HG03432 (cell line): ENCODE data around the gene CDH18.

ENCODE experiments used
- ATAC-seq: cut with Tn5 transposase; IDR thresholded peaks from one replicate; pipeline ENCODE4 v1.9.1; 2021; ENCODE audit warnings: mild to moderate bottlenecking, moderate library complexity; ENCODE audit not compliant: unreplicated experiment

CDH18 gene

DNA sequence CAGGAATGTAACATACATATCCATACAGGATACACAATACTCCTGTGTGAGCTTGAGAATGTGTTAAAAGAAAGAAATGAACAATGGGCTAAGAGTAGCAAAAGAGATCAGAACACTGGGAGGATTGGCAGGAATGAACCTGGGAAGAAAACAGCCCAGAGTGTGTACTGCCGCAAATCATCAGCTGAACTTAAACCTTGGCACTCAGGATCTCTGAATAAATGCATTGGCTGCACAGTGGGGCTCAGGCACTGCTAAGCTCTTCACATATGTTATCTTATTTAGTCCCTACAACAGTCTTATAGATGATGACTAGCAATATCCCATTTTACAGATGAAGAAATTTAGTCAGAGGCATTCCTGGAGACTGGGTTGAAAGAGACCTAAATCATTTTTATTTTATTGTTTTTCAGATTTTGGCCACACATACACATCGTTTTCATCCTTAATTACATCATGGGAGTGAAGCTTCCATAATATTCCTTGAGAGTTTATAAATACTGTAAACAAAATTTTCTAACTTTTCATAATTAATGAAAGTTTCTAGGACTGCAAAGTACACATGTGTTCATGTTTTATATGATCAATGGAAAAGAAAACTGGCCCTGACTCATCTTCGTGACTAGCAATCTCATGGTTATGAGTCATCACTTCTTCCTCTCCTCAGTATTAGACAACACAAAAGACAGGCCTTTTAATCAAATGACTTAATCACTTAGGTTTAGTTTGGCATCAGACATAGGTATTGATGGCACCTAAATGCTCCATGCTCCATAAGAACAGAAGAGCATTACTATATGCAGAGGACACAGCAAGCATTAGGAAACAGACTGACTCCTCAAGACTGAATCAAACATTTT is 59.2 kb downstream of the CDH18 start:
- peak; percentile 92 for ATAC-seq

DNA sequence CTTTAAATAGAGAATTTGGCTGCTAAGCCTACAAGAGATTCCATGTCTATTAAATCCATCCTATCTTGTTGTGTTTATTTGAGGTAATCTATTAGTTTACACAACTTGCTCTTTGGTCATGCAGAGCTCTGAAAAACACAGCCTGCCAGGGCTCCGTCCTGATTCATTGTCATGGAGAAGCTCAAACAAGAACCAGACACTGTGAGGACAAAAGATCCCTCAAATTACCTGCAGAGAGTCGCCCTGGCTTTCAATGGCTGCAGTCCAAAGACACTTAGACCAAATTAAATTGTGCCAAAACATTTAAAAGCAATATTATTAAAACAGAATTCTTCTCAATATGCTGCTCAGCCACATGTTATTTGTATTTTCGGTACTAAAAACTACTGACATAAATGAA is 60.1 kb downstream of the CDH18 start:
- no peak for ATAC-seq

DNA sequence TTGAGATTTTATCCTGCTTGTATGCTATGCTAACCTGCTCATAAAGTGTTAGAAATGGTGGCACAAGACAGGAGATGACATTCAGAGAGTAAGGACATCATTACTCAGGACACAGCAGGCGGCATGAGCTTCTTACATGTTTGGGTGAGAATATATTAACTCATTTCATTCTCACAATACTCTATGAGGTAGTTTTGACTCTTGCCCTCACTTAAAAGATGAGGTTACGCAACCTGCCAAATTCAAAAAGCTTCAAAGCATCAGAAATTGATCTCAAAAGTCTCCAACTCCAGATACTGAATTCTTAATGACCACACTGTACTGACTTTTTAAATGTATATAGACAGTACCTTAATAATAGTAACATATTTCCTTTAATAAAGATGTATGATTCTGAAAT is 60.8 kb downstream of the CDH18 start:
- ATAC-seq, result no peak

DNA sequence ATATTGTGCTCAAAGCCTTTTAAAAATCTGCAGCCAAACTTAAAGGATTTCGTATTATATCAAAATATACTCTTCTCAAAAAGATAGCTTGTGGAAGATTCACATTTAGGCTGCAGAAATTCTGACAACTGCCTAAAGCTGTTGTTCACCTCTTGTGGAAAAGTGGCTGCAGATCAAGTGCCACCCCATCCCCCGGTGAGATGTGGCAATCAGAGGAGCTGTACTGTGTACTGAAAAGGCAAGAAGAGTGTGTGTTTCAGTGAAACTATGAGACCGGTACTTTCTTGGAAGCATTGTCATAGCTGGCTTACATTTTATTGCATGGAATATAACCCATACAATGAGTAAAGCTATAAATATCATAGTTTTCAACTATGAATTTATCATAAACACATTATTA is 64.3 kb downstream of the CDH18 start:
- ATAC-seq, result no peak

DNA sequence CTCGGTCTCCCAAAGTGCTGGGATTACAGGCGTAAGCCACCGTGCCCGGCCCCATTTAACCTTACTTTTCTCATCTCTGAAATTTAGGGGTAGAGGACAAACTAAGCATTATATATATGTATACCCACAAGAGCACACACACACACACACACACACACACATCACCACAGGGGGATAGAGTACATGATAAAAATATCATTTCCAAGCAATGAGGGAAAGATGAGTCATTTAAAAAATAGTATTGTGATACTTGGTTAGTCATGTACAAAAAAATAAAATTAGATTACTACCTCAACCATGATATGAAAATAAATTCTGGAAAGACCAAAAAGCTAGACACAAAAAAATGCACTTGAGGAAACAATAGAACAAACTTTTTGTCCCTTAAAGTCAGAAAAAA is 67.2 kb downstream of the CDH18 start:
- ATAC-seq, result no peak

DNA sequence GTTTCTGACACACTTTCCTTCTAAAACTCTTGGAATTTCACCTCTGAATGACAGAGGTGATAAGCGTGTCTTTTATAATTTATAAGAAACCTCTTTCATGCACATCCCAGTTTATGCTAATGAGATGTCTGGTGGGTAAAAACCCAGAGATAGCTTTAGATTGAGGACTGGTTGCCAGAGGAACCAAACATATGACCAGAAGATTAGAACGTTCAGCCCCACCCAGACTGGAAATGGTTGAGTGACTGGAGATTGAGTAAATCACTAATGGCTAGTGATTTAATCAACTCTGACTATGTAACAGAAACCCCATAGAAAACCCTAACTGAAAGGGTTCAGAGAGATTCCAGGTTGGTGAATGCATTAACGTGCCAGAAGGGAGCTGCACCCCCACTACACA is 69.2 kb downstream of the CDH18 start:
- no peak for ATAC-seq

DNA sequence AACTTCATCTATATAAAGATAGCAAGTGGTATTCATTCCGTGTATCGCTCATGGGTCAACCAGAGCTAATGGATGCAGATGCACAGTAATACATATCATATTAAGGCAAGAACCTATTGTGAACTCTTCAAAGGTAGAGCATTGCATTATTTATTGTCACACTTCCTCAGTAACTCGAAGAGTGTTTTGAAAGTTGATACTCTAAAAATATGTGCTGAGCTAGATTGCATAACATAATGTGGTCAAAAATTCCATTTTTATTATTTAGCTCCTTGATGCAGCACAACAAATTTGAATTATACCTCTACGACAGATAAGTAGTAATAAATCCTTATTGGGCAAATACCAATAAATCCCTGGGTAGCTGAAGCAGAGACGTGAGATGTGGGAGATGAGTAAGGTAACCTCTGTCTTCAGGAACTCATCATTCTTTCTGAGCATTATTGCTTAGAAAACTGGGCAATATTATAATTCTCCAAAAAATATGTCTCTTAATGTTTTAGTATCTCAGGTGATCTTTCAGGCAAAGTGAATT is 70.3 kb downstream of the CDH18 start:
- no peak for ATAC-seq

DNA sequence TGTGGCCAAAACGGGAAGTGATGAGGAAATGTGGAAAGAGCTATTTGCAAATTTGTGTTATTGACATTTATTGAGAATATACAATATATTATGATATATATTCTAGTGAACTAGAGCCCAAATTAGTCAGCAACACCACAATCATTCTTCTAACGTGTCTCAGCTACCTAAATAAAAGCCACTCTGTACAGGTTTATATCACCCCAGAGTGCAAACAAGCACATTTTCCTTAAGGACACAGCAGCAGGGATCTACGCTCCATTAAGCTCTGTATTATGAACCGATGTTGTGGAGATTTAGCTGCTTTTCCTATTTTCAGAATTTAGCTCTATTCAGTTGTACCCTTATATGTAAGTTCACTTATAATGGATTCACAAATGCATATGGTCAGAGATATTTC is 77.9 kb downstream of the CDH18 start:
- ATAC-seq, result no peak

DNA sequence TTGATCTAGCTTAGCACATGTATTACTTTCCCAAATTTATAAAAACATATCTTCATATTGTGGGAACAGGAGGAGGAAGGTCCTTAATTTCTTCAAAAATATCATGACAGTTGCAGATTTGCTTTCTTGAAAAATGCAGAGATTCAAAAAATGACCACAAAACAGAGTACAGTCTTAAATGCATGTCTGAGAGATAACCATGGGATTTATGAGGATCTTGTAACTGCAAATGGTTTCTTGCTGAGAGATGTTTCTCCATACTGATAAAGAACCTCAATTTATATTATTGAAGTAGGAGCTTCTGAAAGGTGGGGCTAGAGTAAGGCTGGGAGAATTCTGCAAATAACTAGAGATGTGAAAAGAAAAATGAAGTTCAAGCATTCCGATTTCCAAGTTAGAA is 83.2 kb downstream of the CDH18 start:
- ATAC-seq, result no peak

DNA sequence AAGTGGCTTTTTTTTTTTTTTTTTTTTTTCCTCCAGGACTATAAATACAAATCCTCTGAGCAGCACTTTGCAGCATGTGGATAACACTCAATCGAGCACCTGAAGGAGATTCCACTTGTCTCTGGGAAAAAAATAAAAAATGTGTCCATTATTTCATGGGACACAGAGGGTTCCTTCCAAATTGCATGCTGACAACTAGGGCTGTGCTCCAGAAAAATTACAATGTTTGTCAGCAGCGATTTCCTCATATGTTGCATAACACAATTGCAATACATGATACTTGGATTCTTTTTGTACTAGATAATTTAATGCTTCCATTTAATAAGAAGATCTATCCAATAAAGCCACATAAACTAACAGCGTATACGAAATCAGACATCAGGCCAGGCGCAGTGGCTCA is 84.4 kb downstream of the CDH18 start:
- ATAC-seq, result no peak

DNA sequence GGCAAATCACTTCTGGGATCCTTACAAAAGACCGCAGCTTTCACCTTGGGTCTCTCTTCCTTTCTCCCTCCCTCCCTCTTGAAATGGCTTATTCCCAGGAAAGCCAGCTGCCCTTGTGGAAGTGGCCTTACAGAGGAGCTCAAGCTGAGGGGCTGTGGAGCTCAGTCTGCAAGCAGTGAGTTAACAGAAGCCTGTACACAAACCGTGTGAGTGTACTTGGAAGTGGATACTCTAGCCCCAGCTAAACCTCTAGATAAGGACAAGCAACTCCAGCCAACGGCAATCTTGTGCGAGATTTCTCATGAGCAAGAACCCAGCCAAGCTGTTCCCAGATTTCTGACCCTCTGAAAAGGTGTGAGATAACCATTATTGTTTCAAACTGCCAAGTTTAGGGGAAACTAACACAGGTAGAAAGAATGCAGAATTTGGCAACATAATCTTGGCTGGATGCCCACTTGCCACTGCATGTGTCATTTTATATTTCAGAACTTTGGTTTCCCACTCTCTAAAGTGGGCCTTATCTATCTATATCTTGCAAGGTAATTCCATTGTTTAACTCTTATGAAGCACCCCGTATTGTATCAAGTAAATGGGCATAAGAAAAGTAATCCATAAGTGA is 85.6 kb downstream of the CDH18 start:
- no peak for ATAC-seq

DNA sequence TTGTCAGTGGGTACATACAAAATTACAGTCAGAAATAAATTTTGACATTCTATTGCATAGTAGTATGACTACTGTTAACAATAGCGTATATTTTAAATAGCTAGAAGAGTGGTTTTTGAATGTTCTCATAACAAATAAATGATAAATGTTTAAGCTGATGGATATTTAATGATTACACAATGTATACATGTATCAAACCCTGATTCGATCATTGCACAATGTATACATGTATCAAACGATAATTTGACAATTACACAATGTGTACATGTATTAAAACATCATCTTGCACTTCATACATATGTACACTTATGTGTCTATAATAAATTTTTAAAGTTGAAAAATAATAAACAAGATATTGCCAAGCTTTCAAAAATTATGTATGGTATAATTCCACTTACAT is 87.7 kb downstream of the CDH18 start:
- no peak for ATAC-seq

DNA sequence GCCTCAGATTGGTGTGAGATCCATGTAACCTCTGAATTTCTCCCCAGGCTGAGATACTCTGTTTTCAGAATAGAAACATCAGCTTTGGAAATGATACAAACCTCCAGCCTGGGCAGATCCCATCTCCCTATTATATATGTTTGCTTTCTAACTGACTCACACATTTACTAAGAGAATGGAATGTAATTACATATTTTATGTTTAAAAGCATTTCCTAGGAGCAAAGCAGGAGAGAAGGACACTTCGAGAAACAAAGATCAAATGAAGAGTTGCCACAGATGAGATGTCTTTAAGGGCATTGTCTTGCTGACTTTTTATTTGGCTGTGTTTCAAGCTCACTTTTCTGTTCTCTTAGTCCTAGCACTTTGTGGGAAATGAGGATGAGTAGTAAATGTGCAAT is 96.3 kb downstream of the CDH18 start:
- no peak for ATAC-seq

DNA sequence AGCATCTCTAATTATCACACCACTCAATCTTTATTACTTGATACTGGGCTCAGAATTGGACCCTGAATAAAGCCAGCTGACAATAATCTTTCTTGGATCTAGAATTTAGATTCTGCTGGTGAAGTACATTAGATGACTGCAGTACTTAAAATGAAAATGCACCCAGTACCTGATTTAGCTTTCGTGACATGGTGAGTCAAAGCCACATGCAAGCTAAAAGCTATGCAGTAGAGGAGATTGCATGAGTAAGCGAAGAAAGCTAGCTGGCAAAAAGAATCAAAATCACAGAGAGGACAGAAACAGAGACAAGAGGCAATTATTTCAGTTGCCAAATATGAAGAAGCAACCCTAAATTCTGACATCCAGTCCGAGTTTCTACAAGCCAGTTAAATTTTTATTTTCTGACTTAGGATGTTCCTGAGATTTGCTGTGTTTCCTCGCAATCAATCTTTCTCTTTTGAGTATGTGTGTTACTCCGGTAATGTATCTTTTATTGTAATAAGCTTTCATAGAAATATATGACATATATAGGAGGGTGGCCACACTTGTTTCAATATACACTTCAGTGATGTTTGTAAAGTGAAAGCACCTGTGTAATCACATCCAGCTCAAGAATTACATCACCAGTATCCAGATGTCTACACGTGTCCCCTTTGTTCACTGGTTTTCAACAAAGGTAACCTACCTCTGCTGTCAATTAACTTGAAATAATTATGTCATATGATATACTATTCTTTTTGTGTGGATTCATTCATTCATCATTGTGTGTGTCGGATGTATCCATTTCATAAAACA is 101.7 kb downstream of the CDH18 start:
- peak; percentile 64 for ATAC-seq

DNA sequence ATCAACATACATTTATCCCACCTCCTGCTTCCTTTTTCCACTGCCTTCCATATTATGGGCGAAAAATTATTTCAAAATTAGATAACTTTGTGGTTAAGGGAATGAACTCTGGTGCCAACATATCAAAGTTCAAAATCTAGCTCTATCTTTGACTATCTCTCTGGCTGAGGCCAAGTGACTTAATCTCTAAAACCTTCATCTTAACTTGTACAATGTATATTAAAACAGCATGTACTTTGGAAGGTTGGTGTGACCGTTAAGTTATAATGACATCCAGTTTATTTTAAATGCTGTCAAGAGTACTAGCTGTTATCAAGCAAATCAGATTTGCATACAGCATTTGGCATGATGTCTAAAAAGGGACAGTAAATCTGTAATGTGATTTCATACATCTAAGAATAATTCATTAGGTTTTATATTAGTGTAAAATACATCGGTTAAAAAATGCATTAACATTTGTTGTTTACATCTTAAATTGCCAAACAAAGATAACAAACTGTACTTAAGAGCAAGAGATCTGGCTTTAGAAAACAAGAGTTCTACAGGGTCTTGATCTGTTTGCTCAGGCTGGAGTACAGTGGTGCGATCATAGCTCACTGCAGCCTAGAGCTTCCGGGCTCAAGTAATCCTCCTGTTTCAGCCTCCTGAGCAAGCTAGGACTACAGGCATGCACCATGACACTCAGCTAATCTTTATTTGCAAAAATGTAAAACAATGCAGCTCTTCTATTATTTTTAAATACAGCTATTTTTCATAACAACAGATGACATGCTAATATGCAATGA is 102.8 kb downstream of the CDH18 start:
- no peak for ATAC-seq

DNA sequence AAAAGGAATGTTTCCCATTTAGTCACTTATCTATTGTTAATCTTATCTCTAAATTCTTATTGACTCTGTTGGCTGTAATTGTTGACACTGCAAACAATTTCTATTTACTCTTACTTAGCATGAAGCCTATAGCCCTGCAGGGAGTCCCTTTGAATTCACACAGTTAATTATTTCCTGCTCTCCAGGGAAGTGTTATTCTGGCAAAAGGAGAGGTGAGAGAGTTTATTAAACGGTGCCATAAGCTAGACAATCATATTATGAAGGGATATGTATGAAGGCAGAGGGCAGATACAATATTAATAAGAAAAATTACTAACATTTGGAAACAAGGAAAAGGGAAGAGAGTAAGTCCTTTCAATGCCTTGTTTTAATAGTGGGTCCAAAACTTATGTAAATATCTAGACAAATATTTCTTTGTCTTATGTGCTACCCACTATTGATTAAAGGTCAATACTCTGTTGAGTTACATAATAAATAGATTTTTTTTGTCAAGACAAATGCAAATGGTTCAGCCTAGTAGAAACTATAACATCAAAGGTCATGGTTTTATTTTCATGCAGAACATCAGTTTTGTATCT is 107.1 kb downstream of the CDH18 start:
- no peak for ATAC-seq

DNA sequence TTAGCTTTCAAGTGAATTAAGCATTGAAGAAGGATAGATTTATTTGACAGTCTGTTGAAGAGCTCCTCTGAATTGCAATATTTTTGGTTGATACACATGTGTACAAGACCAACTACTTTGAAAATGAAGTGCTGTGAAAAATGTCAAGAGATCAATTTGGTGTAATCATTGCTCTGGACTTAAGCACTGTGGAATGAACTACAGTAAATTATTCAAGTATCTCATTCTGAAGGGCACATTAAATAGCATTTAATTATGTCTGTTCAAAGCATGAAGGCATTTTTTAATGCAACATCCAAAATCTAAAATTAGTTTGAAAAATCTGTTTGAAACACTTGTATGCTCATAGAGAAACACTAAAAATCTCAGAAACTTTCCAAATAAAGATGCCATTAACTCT is 107.5 kb downstream of the CDH18 start:
- ATAC-seq, result no peak

DNA sequence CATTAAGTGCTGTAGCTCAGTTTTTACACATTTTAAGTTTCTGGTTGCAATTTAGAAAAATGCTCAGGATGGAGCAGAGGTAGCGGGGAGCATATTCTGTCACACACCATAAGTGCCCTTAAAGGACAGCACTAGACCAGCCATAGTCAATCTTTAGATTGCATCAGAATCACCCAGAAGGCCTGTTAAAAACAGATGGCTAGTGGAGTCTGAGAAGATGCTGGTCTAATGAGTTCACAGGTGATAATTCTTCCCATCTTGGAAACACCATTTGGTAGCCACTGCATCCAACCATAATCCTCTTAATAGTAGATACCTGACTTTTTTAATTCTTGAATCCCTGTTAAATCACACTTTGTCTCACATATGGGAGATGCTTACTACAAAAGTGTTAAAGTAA is 113.2 kb downstream of the CDH18 start:
- ATAC-seq, result no peak

DNA sequence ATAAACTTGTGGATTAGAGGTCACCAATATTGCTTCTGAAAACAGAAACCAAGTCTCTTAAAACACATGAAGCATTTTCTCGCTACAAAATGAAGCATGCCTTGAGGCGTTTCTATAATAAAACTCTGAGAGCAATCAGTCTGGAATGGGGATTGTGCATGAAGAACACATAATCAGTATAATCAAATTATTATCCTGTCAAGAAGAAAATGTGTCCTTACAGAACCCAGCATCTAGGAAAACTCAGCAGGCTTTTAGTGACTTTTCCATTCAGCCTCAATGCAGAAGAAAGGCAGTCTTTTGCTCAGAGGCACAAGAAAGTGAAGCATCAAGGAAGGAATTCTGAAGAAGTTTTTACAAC is 121.9 kb downstream of the CDH18 start:
- ATAC-seq, result no peak

DNA sequence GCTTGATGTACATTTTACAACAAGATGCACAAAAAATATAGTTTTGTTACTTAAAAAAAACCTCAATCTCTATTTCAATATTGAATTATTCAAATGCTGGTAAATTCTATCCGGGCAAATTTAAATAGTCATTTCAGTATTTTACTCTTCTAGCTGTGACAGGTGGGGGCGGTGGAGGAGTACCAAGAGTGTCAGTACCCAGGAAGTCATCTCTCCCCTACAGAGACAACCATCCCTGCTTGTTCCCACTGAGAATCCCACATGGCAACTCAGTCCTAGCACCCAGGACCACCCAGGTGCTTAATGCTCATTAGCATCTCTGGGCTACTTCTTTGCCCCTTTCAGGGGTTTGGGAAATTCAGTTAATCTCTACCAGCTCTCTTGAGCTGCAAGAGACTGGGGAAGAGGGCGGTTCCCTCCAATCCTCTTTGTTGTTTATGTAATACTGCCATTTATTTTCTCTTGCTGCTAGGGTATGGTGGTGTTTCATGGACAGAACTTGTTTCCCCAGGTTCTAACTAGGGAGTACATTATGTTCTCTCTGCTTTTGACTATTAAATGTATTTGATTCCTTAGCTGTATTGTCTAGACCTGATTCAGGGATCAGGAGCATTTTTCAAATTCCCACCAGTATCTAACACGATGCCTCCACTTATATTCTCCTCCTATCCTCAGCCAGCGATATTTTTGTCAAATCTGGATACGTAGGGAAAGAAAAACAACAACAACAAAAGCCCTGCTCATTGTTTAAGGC is 122.5 kb downstream of the CDH18 start:
- ATAC-seq, result no peak
